ENCODE data around the gene TRAP1.
"Not testable (repeated sequence)": the region's sequence is repeated elsewhere in the genome, so short reads cannot be mapped to it uniquely, and the experiment has no call there.

The TRAP1 gene

GRCh38 chr16:3609895-3610697 lies 107.2 kb downstream of the TRAP1 start:
- DNase-seq: peak; percentile 44 to 68

DNA sequence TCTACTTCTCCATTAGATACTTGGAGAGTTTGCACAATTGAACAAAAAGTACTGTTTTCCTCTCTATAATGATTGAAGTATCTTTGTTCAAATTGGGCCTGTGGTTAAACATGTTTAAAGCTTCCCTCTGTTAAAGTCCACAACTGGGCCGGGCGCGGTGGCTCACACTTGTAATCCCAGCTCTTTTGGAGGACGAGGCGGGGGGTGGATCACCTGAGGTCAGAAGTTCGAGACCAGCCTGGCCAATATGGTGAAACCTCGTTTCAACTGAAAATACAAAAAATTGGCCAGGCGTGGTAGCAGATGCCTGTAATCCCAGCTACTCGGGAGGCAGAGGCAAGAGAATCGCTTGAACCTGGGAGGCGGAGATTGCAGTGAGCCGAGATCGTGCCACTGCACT lies 108.3 kb downstream of the TRAP1 start:
- DNase-seq: not testable (repeated sequence)

DNA sequence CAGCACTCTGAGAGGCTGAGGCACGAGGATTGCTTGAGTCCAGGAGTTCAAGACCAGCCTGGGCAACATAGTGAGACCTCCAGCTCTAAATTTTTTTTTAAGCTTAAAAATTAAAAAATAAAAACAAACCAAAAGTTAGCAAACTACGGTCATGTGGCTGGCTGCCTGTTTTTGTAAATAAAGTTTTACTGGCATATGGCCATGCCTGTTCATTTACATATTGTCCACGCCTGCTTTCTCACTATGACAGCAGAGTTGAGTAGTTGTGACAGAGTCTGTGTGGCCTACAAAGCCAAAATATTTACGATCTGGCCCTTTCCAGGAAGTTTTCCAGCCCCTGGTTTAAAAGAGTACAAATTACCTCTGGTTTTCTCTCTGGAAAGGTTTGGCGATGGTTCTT lies 109.3 kb downstream of the TRAP1 start:
- DNase-seq: no peak
